Neuronal stem cell (in vitro differentiated cells): ENCODE data around the gene OCA2.
A peak's percentile ranks its signal among the peaks of the same experiment; 100 is the strongest.

Experiments used
- DNase-seq: peaks from one replicate; pipeline ENCODE4 v3.0.0-alpha.2; 2013; ENCODE audit warnings: low spot score
- H2AFZ ChIP-seq: one replicate; pipeline ENCODE4 v1.6.1; 2013; ENCODE audit warnings: mild to moderate bottlenecking, low read length, inconsistent platforms
- H2AK5ac ChIP-seq: 2 replicates; pipeline ENCODE4 v1.6.1; 2013; ENCODE audit warnings: low read depth, mild to moderate bottlenecking, inconsistent platforms, low read length, moderate library complexity, mixed read lengths
- H2BK120ac ChIP-seq: 2 replicates; pipeline ENCODE4 v1.6.1; 2013; ENCODE audit warnings: low read depth, mild to moderate bottlenecking, inconsistent platforms, low read length, moderate library complexity, mixed read lengths
- H2BK12ac ChIP-seq: one replicate; pipeline ENCODE4 v1.6.1; 2013; ENCODE audit warnings: low read length, inconsistent platforms
- H2BK15ac ChIP-seq: 2 replicates; pipeline ENCODE4 v1.6.1; 2013; ENCODE audit warnings: mild to moderate bottlenecking, low read length, inconsistent platforms, mixed read lengths
- H2BK5ac ChIP-seq: one replicate; pipeline ENCODE4 v1.6.1; 2013; ENCODE audit warnings: inconsistent platforms, mild to moderate bottlenecking, low read length, moderate library complexity
- H3K14ac ChIP-seq: one replicate; pipeline ENCODE4 v1.6.1; 2013; ENCODE audit warnings: low read length, inconsistent platforms
- H3K18ac ChIP-seq: 2 replicates; pipeline ENCODE4 v1.6.1; 2013; ENCODE audit warnings: low read length, inconsistent platforms
- H3K23ac ChIP-seq: 2 replicates; pipeline ENCODE4 v1.6.1; 2013; ENCODE audit warnings: low read depth, mild to moderate bottlenecking, mixed read lengths, low read length, inconsistent platforms; ENCODE audit not compliant: poor library complexity
- H3K27ac ChIP-seq: replicated peaks from 3 replicates; pipeline ENCODE4 v1.5.1; 2013; ENCODE audit warnings: low read length, inconsistent platforms
- H3K27me3 ChIP-seq, 3 experiments: 2 replicates each; pipeline ENCODE4 v1.6.1; 2013; ENCODE audit warnings: low read length in 3 of 3, mild to moderate bottlenecking in 2 of 3, inconsistent platforms in 1 of 3, low read depth in 1 of 3, mixed read lengths in 1 of 3, moderate library complexity in 1 of 3; ENCODE audit not compliant: control insufficient read depth in 3 of 3, insufficient read depth in 3 of 3
- H3K36me3 ChIP-seq, 2 donors: replicated peaks in 1 of 2; 2 replicates each; pipeline ENCODE4 v1.6.1; 2013; ENCODE audit warnings: low read length in 2 of 2; ENCODE audit not compliant: control insufficient read depth in 2 of 2, insufficient read depth in 2 of 2
- H3K4ac ChIP-seq: 2 replicates; pipeline ENCODE4 v1.6.1; 2013; ENCODE audit warnings: inconsistent platforms, mild to moderate bottlenecking, low read length, moderate library complexity
- H3K4me1 ChIP-seq, 2 donors: 1 replicate in 1 of 2; 2 replicates in 1 of 2; pipeline ENCODE4 v1.6.1; 2013; ENCODE audit warnings: low read length in 2 of 2, low read depth in 1 of 2; ENCODE audit not compliant: control insufficient read depth in 2 of 2, insufficient read depth in 1 of 2
- H3K4me2 ChIP-seq: one replicate; pipeline ENCODE4 v1.6.1; 2013; ENCODE audit warnings: mild to moderate bottlenecking, low read length, inconsistent platforms; ENCODE audit not compliant: insufficient read depth, poor library complexity, severe bottlenecking
- H3K4me3 ChIP-seq, 2 donors: 2 replicates each; pipeline ENCODE4 v1.5.1; 2013; ENCODE audit warnings: low read length in 2 of 2, mild to moderate bottlenecking in 2 of 2, inconsistent platforms in 1 of 2, moderate library complexity in 1 of 2
- H3K79me1 ChIP-seq: one replicate; pipeline ENCODE4 v1.6.1; 2013; ENCODE audit warnings: low read depth, mild to moderate bottlenecking, inconsistent platforms, low read length, moderate library complexity
- H3K9ac ChIP-seq: one replicate; pipeline ENCODE4 v1.6.1; 2013; ENCODE audit warnings: mild to moderate bottlenecking, low read depth, low read length, inconsistent platforms; ENCODE audit not compliant: poor library complexity
- H3K9me3 ChIP-seq, 2 donors: replicated peaks in 1 of 2; 2 replicates each; pipeline versions ENCODE3 to v1.6.1; 2013; ENCODE audit warnings: low read length in 2 of 2, mild to moderate bottlenecking in 2 of 2, inconsistent platforms in 1 of 2, low read depth in 1 of 2, mixed read lengths in 1 of 2, moderate library complexity in 1 of 2; ENCODE audit not compliant: control insufficient read depth in 2 of 2, insufficient read depth in 1 of 2
- H4K8ac ChIP-seq: one replicate; pipeline ENCODE4 v1.6.1; 2013; ENCODE audit warnings: low read depth, mild to moderate bottlenecking, inconsistent platforms, low read length, moderate library complexity
- H4K91ac ChIP-seq: one replicate; pipeline ENCODE4 v1.6.1; 2013; ENCODE audit warnings: low read length, low read depth, mild to moderate bottlenecking, inconsistent platforms; ENCODE audit not compliant: poor library complexity
- WGBS, 2 donors: extraction: QIAGEN DNeasy Blood & Tissue Kit; methylation state at CpG; one replicate each; pipeline ENCODE4 v1.1.7; 2013; ENCODE audit warnings: missing lambda C conversion rate in 2 of 2, mixed read lengths in 1 of 2; ENCODE audit not compliant: insufficient read length in 2 of 2, insufficient replicate concordance in 1 of 2; ENCODE audit errors: extremely low coverage in 2 of 2; 5-methylcytosine and 5-hydroxymethylcytosine counted together

Gene OCA2

DNA sequence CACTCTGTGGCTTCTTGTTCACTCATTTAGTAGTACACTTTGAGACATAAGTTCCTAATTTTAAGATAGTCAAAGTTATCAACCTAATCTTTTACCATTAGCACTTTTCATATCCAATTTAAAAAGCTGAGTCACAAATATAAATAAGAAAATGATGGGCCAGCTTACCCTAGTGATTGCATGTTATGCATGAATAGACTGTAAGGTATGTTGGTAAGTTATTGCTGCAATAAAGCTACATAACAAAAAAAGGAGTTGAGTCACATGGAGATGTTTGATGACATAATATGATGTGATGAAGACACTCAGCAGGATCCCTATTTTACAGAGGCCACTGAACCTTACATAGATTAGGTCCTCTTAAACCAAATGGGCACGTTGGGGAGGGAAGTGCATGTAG lies 161.3 kb downstream of the OCA2 start:
- Histone ChIP-seq H3K27me3 (no peaks in the 10 kb centered on the region), H3K4me2 (no peak overlapping the region), H4K8ac (no peak overlapping the region), H2BK12ac (no peak overlapping the region), H3K14ac (no peak overlapping the region), H3K9me3 (peaks cover 0 to 5% of the 10 kb centered on the region in 2 donors), H3K79me1 (no peaks in the 10 kb centered on the region), H2AFZ (no peak overlapping the region), H3K18ac (no peak overlapping the region), H2BK15ac (no peak overlapping the region), H3K36me3 (no peaks in the 10 kb centered on the region), H2BK5ac (no peak overlapping the region), H3K4ac (no peak overlapping the region), H3K9ac (no peak overlapping the region), H4K91ac (no peak overlapping the region), H3K4me1 (peaks cover 0 to 4% of the 10 kb centered on the region in 2 donors), H2AK5ac (no peak overlapping the region), H2BK120ac (no peak overlapping the region), H3K4me3 (no peak overlapping the region), H3K23ac (no peak overlapping the region), H3K27ac (no peak overlapping the region)
- DNase-seq: no peak
- no CpG with 5 or more reads among the region's 1 CpG for WGBS, 2 donors

DNA sequence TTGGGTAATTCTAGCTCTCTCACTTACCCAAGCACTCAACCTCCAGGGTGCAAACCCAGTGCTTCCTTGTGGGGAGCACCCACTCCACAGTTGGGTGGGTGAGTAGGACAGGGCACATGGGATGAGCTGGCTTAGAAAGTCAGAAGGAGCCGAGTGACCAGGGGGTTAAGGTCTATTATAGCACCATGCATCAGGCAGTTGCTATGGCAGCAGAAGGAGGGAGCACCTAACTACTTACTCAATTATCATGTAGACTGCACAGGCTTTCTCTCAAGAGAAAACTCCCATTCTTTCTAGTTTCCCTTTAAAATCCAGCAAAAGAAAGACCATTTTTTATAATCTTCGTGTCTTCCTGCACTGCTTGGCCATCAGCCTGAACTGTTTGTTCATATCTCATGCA lies 163.0 kb downstream of the OCA2 start:
- H4K8ac ChIP-seq: no peak overlapping the region
- H2AK5ac ChIP-seq: no peak overlapping the region
- H2BK15ac ChIP-seq: no peak overlapping the region
- H3K79me1 ChIP-seq: no peaks in the 10 kb centered on the region
- no peak overlapping the region for H2BK120ac ChIP-seq
- H3K4me1 ChIP-seq: peaks cover 0 to 4% of the 10 kb centered on the region in 2 donors
- H3K14ac ChIP-seq: no peak overlapping the region
- H3K36me3 ChIP-seq: no peaks in the 10 kb centered on the region
- WGBS, 2 donors: no CpG with 5 or more reads among the region's 2 CpGs
- no peak overlapping the region for H4K91ac ChIP-seq
- no peak overlapping the region for H3K4me2 ChIP-seq
- no peak overlapping the region for H3K4ac ChIP-seq
- H2BK5ac ChIP-seq: no peak overlapping the region
- no peak overlapping the region for H3K27ac ChIP-seq
- H3K18ac ChIP-seq: no peak overlapping the region
- no peak overlapping the region for H2AFZ ChIP-seq
- H3K9me3 ChIP-seq: peaks cover 0 to 9% of the 10 kb centered on the region in 2 donors
- peaks cover 0 to 2% (median 0%) of the 10 kb centered on the region in 3 experiments for H3K27me3 ChIP-seq
- H3K9ac ChIP-seq: peak overlapping the region; percentile 39
- DNase-seq: no peak
- no peak overlapping the region for H3K4me3 ChIP-seq
- no peak overlapping the region for H2BK12ac ChIP-seq
- H3K23ac ChIP-seq: no peak overlapping the region

DNA sequence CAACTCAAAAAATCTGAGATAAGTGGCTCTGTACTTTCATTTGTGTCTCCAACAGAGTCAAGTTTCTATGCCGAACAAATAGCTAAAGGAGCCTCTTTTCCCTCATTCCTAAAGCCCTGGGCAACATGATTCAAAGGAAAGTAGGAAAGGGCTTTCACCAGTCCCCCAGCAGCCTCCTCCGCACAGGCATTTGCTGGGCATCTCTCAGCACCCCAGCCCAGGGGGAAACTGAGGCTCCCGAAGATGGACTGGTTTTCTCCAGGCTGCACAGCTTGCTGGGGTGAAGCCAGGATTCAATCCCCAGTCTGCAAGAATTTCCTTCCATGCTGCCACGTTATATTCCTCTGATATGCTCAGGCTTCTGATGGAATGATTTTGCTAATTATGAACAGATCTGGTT lies 163.8 kb downstream of the OCA2 start:
- H4K8ac ChIP-seq: no peak overlapping the region
- H3K27ac ChIP-seq: no peak overlapping the region
- no peak overlapping the region for H3K14ac ChIP-seq
- DNase-seq: no peak
- no peak overlapping the region for H3K9ac ChIP-seq
- no peak overlapping the region for H2AK5ac ChIP-seq
- no peak overlapping the region for H2BK120ac ChIP-seq
- H3K23ac ChIP-seq: no peak overlapping the region
- H2BK12ac ChIP-seq: no peak overlapping the region
- H4K91ac ChIP-seq: no peak overlapping the region
- no peaks in the 10 kb centered on the region for H3K36me3 ChIP-seq
- WGBS, 2 donors: no CpG with 5 or more reads among the region's 4 CpGs
- H3K4me3 ChIP-seq: no peak overlapping the region
- peaks cover 0 to 9% of the 10 kb centered on the region in 2 donors for H3K9me3 ChIP-seq
- no peak overlapping the region for H3K4ac ChIP-seq
- no peak overlapping the region for H2BK15ac ChIP-seq
- H3K27me3 ChIP-seq: peaks cover 0 to 2% (median 0%) of the 10 kb centered on the region in 3 experiments
- H3K4me1 ChIP-seq: peaks cover 0 to 4% of the 10 kb centered on the region in 2 donors
- no peak overlapping the region for H3K4me2 ChIP-seq
- H3K79me1 ChIP-seq: no peaks in the 10 kb centered on the region
- no peak overlapping the region for H3K18ac ChIP-seq
- H2BK5ac ChIP-seq: no peak overlapping the region
- H2AFZ ChIP-seq: no peak overlapping the region

DNA sequence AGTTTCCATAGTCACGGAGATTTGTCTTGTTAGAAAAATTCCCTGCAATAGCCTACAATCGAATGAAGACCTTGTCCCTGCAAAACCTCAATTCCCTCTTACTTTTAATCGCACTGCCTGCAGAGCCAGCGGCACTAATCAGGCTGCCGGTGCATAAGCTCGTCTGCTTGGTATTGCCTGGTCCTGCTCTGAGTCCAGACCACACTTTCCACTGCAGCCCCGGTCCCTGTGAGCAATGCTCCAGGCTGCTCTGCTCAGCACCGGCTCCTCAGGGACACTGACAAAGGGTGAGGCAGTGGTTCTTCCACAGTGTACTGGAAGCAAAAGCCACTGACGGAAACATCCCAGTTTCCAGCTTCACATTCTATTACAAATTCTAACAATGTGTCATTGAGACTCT lies 164.3 kb downstream of the OCA2 start:
- H3K4me2 ChIP-seq: no peak overlapping the region
- no peak overlapping the region for H4K91ac ChIP-seq
- H3K27me3 ChIP-seq: peaks cover 0 to 2% (median 0%) of the 10 kb centered on the region in 3 experiments
- H4K8ac ChIP-seq: no peak overlapping the region
- H3K9ac ChIP-seq: peak overlapping the region; percentile 50
- no peak overlapping the region for H3K4ac ChIP-seq
- H2BK12ac ChIP-seq: no peak overlapping the region
- H3K4me3 ChIP-seq: no peak overlapping the region
- H2AFZ ChIP-seq: no peak overlapping the region
- H2AK5ac ChIP-seq: no peak overlapping the region
- no peak overlapping the region for H3K14ac ChIP-seq
- H2BK120ac ChIP-seq: no peak overlapping the region
- H3K36me3 ChIP-seq: no peaks in the 10 kb centered on the region
- no peak overlapping the region for H2BK5ac ChIP-seq
- no peak overlapping the region for H3K23ac ChIP-seq
- peak overlapping the region; percentile 0 for H3K18ac ChIP-seq
- peaks cover 0 to 4% of the 10 kb centered on the region in 2 donors for H3K4me1 ChIP-seq
- H2BK15ac ChIP-seq: no peak overlapping the region
- no CpG with 5 or more reads among the region's 9 CpGs for WGBS, 2 donors
- no peaks in the 10 kb centered on the region for H3K79me1 ChIP-seq
- peaks cover 0 to 9% of the 10 kb centered on the region in 2 donors for H3K9me3 ChIP-seq
- H3K27ac ChIP-seq: no peak overlapping the region
- no peak for DNase-seq
